COLO668 (cell line): ENCODE measurements around the gene RAPGEF1.

Source experiments
- DNase-seq: peaks from one replicate; lab custom pipeline; 2025; ENCODE audit not compliant: unreplicated experiment; lab: John Stamatoyannopoulos, UW

RAPGEF1 gene

DNA sequence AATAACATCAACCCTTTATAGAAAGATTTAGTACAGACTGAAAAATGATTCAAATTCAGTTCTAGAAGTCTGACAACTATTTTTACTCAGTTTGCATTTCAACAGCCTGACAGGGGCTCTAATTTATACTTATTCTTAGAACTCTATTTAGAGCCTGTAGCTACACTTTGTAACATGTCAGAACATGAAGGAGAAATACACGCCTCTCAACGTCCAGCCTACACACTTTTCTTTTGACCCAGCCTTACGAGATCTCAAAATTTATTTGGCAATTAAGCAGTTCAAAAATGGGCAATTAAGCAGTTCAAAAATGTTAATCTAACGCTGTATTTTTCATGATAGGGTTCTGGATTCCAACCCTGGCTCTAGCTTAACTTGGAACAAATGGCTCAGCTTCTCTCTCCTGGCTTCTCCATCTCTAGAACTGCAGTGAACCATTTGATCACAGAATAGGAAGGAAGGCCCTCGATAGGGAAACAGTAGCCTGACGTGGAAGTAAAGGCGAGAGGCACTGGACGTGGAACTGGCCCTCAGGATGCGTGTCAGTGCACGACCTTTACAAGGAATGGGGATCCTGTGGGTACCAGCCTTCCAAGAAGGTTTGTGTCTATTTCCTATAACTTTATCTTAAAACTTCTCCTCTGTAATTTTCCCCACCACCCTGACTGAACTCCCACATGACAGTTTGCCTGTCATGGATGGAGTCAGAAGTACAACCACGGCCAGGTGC is 128.1 kb downstream of the RAPGEF1 start:
- no peak for DNase-seq

DNA sequence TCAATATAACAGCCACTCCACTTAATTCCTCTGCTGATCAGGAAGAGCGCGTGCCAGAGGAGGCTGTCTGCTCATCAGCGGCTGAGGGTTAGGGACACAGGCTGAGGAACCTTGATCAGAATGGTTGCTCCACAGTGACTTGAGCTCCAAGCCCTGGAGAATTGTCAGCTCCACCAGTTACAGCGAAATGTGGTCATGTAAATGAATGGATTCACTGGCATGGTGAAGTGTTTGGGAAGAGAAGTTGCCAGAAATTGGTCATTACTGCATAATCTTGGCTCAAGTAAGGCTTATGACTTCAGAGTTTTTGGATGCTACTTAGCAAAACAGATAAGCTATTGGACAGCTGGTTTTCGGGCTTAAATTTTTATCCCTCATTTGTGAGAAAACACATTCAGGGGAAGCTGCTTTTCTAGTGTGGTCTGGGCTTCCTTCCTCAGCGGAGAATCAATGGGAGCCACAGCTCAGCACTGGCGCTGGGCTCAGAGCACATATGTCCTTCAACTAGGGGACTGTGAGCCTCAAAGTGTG is 129.6 kb downstream of the RAPGEF1 start:
- no peak for DNase-seq

DNA sequence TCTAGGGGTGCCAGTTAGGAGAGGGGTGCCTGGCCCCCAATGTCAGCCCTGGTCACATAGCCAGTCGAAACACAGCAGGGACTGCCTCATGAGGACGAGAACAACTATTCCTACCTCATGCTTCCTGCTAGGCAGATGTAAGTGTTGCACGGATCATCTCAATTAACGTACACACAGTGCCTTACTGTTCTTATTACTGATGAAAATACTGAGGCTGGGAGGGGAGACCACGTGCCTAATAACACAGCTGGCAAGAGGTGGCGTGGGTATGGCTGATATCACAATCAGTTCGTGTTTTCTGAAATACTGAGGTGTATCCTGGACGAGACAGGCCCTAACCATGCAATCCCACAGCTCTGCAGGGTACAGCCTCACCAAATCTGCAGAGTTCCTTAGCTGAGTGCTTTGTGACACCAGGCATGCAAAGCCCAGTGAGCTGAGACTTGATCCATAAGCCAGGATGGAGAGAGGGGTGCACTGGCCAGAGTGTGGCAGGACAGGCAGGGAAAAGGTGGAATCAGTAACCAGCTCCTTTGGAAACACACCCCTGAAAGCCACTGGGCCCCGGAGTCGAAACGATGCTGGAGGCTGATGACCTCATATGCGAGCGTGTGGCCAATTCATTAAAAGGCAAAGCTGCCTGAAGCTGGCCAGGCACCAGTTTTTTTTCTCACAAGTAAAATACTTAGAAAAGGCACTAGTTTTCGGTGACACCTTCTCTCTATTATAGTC is 130.6 kb downstream of the RAPGEF1 start:
- no peak for DNase-seq

DNA sequence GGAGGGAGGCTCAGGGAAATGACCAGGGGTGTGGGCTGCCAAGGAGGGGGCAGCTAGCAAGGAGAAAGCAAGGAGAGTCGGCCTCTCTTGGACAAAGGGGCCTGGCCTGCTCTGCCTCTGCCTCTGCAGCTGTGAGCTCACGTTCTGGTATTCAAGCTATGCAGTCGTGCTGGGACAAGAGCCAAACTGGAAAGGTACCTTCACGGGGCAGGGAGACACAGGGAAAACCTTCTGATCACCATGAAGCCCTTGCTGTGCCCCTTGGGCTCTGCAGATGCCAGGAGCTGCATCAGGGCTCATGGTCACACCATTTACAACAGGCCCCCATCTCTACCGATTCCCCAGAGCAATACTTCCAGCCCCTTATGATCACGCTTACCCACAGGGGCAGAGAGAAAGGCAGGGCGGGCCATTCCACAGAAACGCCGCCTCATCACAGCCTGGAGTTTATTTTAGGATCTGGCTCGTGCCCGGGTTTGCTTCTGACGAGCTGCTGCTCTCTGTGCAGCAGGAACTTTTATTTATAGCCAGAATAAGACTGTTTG is 131.3 kb downstream of the RAPGEF1 start:
- no peak for DNase-seq

DNA sequence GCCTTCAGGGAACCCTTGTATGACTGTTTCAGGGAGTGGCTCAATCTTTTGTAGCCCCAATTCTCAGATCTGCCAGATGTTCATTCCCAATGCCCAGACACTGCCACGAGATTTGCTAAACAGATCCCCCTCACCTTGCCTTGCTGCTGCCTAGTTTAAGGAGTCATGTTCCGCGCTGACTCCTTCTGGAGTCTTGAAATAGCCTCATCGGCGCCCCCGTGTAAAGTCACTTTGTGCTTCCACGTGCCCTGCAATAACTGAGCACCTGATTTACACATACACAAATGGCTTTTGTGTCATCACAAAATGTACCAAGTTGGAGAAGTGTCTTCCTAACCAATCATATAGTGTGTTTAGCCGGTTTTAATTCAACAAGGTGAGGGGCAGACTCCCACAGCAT is 132.3 kb downstream of the RAPGEF1 start:
- DNase-seq, result no peak

DNA sequence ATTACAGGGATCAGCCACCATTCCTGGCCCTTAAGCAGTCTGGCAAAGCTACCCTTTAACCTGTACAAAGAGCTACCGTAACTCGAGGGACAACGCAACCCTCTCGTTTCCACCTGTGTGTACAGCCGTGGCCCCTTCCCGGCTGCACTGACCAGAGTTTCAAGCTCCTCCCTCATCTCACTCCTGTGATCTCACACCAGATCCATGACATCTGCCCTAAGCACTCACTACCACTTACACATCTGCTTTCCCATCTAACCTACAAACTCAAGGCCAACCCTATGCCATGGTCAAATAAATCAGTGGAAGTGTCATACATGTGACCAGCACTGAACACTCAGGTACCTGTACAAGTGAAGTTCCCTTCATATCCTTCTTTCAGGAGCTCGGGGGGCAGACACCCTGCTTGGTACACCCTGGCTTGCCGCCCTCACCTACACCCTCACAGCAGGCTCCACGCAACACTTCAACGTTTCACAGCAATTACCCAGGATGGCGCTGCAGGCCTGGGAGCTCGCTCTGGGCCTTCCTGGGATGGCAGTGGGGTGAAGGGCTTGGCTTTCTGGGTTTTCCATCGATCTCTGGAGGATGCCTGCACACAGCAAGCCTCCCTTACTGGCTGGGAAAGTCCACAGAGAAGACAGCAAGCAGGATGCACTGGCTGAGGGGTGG is 132.8 kb downstream of the RAPGEF1 start:
- DNase-seq, result no peak

DNA sequence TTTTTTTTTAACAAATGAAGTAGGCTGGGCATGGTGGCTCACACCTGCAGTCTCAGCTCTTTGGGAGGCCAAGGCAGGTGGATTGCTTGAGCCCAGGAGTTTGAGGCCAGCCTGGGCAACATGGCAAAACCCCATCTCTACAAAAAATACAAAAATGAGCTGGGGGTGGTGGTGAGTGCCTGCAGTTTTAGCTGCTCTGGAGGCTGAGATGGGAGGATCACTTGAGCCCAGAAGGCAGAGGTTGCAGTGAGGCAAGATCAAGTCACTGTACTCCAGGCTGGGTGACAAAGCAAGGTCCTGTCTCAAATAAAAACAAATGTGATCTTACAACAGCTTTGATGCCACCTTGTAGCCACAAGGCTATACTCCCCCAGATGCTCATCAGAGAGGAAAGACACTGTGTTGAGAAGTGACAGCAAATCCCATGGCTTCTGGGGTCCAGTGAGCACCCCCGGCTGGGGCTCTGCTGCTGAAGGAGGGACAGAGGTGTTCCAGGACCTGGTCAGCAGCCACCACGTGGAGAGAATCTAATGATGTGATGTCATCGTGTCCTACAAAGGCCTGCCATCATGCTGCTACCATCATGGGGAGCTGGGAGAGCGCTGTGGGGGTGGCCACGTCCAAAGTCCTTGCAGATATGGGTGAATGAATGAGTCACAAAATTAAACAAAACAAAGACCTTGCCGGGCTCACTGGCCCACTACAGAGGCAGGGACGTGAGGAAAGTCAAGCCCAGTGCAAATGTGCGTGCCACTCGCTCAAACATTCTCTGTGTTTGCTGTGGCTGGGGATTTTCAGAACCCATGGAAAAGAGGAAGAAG is 133.9 kb downstream of the RAPGEF1 start:
- peak; percentile 9 for DNase-seq

DNA sequence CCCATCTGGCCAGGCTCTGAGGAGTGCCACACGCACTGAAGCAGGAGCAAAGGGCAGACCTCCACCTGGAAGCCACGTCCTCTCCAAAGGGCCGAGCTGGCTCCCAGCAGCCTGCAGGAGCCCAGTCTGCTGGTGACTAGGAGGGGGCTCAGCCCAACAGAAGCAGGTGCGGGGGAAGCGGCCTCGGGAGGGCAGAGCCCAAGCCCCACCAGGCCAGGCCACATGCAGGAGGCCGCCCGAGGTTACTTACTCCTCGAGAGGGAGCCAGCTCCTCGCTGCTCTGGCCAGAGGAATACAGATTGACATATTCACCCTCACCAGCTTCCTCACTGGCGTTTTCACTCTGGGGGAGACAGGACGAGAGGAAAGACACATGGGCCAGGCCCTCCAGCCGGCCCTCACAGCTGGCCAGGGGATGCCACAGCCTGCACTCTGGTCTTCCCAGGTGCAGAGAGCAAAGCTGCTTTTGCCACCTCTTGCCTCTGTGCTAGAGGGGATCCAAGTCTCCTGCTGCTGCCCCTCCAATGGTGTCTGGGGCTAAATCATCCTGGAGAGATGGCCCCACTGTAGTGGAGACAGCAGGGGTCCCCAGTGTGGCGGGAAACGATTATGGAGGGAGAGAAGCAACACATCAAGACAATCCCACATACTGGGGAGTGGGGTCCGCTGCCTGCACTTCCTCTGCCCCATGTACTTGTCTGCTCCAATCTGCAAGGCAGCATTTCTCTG is 136.0 kb downstream of the RAPGEF1 start:
- no peak for DNase-seq

DNA sequence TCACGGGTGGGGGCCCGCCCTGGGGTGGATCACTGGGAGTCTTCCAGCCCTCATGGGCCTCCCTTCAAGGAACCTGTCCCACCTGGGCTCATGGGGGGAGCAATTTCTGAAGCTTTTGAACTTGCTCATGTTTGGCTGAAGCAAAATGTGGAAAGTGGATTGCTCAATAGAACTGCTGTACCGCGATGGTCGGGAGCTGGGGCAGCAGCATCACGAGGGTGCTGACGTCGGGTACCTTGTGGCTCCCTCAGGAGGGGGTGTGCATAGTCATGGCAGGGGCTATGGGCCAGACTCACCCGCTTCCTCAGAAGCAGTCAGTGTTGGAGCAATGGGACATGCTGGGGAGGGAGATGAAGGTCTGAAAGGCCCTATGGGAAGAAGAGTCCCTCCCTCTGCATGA is 136.7 kb downstream of the RAPGEF1 start:
- no peak for DNase-seq

DNA sequence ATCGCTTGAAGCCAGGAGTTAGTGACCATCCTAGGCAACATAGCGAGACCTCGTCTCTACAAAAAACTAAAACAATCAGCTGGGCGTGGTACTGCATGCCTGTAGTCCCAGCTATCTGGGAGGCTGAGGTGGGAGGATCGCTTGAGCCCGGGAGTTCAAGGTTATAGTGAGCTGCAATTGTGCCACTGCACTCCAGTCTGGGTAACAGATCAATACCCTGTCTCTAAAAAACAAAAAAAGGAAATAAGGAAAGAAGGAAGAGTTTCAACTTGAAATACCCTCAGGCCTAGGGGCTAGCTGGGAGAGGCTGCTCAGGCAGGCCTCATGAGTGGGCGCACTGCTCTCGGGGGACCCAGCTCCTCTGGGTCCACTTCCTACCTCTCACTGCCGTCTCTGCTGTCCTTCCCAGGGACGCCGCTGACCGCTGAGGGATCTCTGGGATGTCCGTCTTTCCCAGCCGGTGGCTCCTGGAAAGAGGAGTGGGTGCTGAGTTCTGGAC is 138.1 kb downstream of the RAPGEF1 start:
- DNase-seq, result no peak

DNA sequence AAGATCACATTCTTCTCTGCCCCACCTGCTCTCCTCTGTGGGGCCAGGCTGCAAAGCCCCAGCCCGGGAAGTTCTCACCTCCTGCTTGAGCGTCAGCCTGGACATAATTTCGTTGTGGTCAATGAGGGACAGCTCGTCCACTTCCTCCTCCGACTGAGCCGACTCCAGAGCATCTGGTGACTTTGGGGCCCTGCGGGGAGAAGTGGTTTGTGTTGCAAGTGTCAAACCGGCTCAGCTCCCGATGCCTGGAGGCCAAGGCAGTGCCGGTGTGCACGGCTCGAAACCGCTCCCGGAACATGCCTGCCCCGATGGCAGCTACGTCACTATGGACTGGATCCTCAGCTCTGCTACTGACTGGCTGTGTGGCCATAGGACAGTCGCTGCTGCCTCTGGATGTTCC is 141.8 kb downstream of the RAPGEF1 start:
- DNase-seq, result no peak

DNA sequence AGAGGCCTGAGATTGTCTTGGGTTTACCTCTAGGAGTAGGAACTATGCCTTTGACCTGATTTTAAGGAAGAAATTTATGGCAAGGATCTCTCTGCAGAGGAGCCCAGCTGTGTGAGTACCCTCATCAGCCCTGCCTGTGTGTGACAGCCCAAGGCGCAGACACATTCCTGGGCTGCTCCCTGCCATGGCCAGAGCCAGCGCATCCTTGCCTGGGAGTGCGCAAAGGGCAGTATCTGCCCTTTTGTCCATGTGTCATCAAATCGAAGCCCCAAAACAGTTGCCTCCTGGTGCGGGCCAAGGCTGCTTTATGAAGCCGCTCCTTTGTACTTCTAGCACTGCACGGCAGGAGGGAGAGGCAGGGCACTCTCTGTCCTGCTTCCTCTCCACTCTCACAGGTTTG is 142.6 kb downstream of the RAPGEF1 start:
- DNase-seq, result no peak

DNA sequence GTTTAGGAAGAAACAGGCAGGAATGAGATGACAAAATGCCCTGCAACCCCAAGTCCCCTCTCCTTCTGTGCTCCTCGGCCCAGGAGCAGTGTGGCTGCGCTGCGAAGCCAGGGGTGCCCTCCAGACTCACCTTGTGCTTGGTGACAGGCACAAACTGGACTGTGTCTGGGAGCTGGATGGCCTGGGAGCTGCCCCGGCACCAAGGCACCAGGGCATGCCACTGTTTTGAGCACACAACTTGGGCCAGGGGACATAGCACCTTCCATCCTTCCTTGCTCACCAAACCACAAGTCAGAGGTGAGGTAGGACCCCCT is 143.5 kb downstream of the RAPGEF1 start:
- DNase-seq, result no peak

DNA sequence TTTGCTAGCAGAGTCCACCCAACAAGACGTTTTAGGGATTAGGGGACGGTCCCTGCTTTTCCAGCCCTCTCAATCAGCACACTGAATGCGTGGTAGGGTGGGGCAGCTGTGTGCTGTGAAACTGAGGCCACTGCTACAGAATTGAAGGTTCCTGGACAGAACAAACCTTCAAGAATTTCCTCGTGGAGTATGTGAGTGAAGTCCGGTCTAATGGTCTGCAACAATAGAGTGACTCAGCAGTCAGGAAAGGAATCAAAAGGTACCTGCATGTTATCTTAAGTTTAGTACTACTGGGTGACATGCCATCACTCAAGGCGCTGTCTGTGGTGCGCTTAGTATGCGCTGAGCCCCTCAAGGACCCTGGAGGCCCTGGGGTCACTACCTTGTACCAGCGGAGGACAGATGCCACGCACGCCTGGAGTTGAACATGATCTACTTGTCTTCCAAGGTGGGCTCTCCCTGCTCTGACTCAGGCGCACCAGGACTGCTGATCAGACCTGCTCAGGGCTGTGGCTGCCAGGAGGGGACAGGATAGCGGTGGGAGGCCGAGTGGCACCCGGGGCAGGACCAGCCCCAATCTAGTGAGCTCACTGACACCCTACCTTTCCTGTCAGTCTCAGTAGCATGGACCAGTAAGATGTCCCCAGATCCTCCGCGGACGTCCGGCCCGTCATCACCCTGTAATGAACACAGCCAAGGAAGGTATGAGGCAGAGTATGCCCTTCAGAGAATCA is 144.0 kb downstream of the RAPGEF1 start:
- DNase-seq, result no peak

DNA sequence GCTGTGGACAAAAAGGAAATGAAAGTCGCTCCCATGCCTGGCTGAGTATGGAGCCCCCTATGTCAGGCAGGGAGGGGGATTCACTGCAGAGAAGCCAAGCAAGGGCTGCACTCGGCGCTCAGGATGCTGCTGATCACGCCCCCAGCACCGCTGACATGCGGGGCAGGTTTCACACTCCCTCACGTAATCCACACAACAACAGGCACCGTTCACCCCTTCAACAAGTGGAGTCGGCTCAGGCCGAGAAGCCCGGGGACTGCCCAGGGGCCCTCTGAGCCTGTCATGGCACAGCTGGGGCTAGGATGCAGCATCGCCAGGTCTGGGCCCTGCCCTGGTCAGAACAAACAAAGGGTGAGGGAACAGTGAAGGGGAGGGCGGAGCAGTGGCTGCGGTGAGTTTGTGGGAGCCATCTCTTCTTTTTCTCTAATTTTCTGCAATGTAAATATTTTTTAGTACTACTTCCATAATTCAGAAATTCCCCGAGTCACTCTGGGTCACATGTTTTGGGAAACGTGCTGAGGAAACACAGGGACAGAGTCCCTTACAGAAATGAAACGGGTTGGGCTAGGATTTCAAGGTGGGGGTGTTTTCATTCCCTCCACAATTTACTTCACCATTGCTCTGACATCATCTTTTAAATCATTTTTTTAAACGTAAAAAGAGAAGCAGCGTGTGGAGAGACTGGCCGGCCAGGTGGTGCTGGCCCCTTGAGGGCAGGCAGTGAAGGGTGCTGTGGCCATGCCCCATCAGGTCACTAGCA is 144.8 kb downstream of the RAPGEF1 start:
- DNase-seq, result no peak

DNA sequence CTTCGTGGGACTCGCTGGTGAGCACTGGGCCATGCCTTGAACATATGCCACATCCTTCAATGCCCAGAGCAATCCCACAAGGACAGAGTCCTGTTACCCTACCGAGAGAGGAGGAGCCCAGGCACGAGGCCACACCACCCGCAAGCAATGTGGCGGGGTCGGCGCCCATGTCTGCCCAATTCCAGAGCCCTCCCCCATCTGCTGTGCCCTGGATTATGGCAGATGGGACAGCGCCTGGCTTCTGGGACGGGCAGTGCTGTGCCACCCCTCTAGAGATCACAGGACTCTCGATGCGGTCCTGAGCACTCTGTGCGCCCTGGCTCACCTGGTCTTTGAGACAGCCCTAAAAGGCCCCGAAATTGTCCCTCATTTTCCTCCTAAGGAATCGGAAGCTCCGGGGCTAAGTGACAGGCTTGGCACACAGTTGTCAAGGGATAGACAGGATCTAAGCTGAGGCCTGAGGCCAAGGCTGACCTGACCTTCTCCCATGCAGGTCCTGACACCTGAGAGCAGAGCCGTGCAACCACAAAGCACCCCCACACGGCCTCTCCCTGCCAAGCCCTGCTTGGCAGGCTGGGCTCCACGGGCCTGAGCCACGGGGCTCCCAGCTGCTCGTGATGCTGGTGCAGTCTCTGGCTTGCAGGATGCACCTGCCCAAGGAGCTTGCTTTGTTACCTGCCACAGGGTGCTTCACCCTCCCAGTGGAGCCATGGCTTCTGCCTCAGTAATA is 145.8 kb downstream of the RAPGEF1 start:
- DNase-seq, result peak; percentile 37

DNA sequence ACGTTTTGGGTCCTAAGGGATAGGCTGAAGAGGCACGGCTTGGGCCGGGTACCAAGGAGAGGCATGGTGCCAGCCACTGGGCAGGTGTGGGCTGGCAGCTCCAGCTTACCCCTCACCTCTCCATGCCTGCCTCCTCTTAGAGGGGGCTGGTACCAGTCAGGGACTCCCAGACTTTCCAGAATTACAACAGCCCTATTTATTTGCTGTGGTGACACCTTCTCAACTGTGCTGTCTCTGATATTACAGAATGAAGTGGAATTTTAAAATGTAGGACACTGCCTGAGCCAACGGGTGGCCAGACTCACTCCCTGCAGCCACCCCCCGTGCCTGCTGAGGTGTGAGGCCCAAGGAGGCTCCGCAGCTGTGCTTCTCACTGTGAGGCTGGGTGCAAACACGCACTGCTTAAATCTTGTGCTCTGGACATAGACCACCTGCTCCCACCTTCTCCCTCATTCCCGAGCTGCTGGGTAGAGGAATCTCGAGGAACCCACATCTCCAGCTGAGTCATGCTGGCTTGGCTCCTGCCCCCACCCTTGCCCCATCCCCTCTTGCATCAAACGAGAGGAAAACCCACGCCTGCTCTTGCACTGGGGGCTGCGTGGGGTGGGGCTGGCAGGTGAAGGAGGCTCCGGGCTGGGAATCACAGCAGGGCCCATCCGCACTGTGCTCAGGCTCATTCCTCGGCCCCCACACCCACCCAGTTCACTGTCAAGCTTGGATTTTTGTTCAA is 146.6 kb downstream of the RAPGEF1 start:
- DNase-seq, result no peak
